Thymus (tissue), 11 donors: ENCODE data around the gene COL24A1. TPM values are rescaled to one million over a fixed set of nuclear protein-coding genes. Genes with fewer than 3 reads are reported as not detected.

ENCODE experiments used
- DNase-seq, 9 donors: peaks; one replicate each; pipeline ENCODE4 v3.0.0-alpha.2; 2013; ENCODE audit warnings: low spot score in 9 of 9, low read depth in 6 of 9, missing footprints in 1 of 9
- H3K27ac ChIP-seq, 2 donors: one replicate each; pipeline ENCODE4 v1.5.1; 2013; ENCODE audit warnings: control low read depth in 1 of 2, low read depth in 1 of 2, low read length in 1 of 2, mild to moderate bottlenecking in 1 of 2, moderate library complexity in 1 of 2
- H3K27me3 ChIP-seq, 2 donors: one replicate each; pipeline ENCODE4 v1.5.1; 2013; ENCODE audit warnings: low read length in 1 of 2; ENCODE audit not compliant: control insufficient read depth in 2 of 2, insufficient read depth in 1 of 2
- H3K36me3 ChIP-seq, 2 donors: one replicate each; pipeline ENCODE4 v1.5.1; 2013; ENCODE audit warnings: low read length in 1 of 2, mild to moderate bottlenecking in 1 of 2, moderate library complexity in 1 of 2; ENCODE audit not compliant: control insufficient read depth in 2 of 2, insufficient read depth in 2 of 2
- H3K4me1 ChIP-seq, 2 donors: one replicate each; pipeline ENCODE4 v1.5.1; 2013; ENCODE audit warnings: low read length in 2 of 2; ENCODE audit not compliant: control insufficient read depth in 2 of 2, insufficient read depth in 2 of 2
- H3K4me3 ChIP-seq, 2 donors: one replicate each; pipeline ENCODE4 v1.5.1; 2013; ENCODE audit warnings: low read length in 2 of 2, control low read depth in 1 of 2, mild to moderate bottlenecking in 1 of 2
- H3K9me3 ChIP-seq, 2 donors: one replicate each; pipeline ENCODE4 v1.5.1; 2013; ENCODE audit warnings: low read length in 1 of 2, mild to moderate bottlenecking in 1 of 2; ENCODE audit not compliant: control insufficient read depth in 2 of 2, insufficient read depth in 1 of 2
- WGBS: extraction: QIAGEN DNeasy Blood & Tissue Kit; methylation state at CpG from one replicate; pipeline ENCODE4 v1.1.7; 2013; 5-methylcytosine and 5-hydroxymethylcytosine counted together
- polyA plus RNA-seq: library from polyadenylated mRNA; stranded (reverse); fragments of 200-250 nt; gene quantifications from one replicate; pipeline ENCODE4 v1.2.3, GENCODE V29; 2013
- total RNA-seq: library from RNA; stranded (reverse); fragments of 120-200 nt; gene quantifications from one replicate; pipeline ENCODE4 v1.2.4, GENCODE V29; 2013
- donor health status: healthy.

COL24A1 gene
- total and polyA plus RNA-seq, 2 donors, result 0.33 to 1.3 TPM

- WGBS, result 99% methylated on average over 1 of the region's 1 CpG
- DNase-seq, result no peak
- Histone ChIP-seq H3K9me3 (no peaks in the 10 kb centered on the region), H3K27me3 (no peaks in the 10 kb centered on the region), H3K4me3 (no peak overlapping the region), H3K36me3 (no peaks in the 10 kb centered on the region), H3K4me1 (no peaks in the 10 kb centered on the region), H3K27ac (no peak overlapping the region)
Observed at GRCh38 chr1:86192417-86192816, 35.8 kb upstream of the COL24A1 start.

DNA sequence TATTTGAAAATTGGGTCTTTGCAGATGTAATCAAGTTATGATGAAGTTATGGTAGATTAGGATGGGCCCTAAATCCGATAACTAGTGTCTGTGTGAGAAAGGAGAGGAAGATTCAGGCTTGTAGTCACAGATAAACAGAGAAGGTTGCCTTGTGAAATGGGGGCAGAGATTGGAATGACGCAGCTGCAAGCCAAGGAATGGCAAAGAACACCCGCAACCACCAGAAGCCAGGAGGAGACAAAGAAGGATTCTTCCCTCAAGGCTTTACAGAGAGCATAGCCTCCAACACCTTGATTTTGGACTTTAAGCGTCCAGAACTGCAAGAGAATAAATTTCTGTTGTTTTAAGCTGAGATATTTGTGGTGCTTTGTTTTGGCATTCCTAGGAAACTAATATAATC, 35.4 kb upstream of the COL24A1 start:
- H3K36me3 ChIP-seq, result no peaks in the 10 kb centered on the region
- no peaks in the 10 kb centered on the region for H3K4me1 ChIP-seq
- DNase-seq, result no peak
- H3K27ac ChIP-seq, result no peak overlapping the region
- no peaks in the 10 kb centered on the region for H3K9me3 ChIP-seq
- H3K4me3 ChIP-seq, result no peak overlapping the region
- no peaks in the 10 kb centered on the region for H3K27me3 ChIP-seq
- WGBS, result 96% methylated on average over 4 of the region's 4 CpGs

GRCh38 chr1:86190873-86191272, 34.3 kb upstream of the COL24A1 start:
- H3K4me1 ChIP-seq, result no peaks in the 10 kb centered on the region
- H3K36me3 ChIP-seq, result no peaks in the 10 kb centered on the region
- WGBS, result 96% methylated on average over 1 of the region's 1 CpG
- DNase-seq, result no peak
- H3K27ac ChIP-seq, result no peak overlapping the region
- no peaks in the 10 kb centered on the region for H3K27me3 ChIP-seq
- H3K4me3 ChIP-seq, result no peak overlapping the region
- H3K9me3 ChIP-seq, result no peaks in the 10 kb centered on the region

DNA sequence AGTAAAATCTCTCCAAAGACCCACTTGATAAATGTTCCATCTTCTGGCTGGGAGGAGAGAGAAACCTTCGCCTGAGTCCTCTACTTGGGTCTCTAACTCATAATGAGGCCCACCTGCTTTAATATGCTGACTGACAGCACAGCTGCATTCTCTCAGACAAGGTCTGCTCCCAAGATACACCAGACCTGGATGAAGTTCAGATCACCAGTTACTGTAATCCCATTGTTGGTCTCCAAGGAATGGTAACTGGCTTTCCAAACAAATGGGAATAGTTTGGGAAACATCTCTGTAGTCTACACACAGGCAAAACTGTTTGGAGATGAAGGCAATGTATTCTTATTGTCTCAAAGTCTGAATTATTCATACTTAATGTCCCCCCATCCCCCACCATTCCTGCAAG, 27.9 kb upstream of the COL24A1 start:
- DNase-seq, result no peak
- no peaks in the 10 kb centered on the region for H3K9me3 ChIP-seq
- no peak overlapping the region for H3K27ac ChIP-seq
- no peaks in the 10 kb centered on the region for H3K4me1 ChIP-seq
- no peaks in the 10 kb centered on the region for H3K27me3 ChIP-seq
- H3K36me3 ChIP-seq, result no peaks in the 10 kb centered on the region
- whole genome bisulfite sequencing, result 97% methylated on average over 1 of the region's 1 CpG
- H3K4me3 ChIP-seq, result no peak overlapping the region

GRCh38 chr1:86183810-86184209, 27.2 kb upstream of the COL24A1 start:
- H3K36me3 ChIP-seq, result no peaks in the 10 kb centered on the region
- no peaks in the 10 kb centered on the region for H3K4me1 ChIP-seq
- H3K27ac ChIP-seq, result no peak overlapping the region
- H3K9me3 ChIP-seq, result no peaks in the 10 kb centered on the region
- no peak for DNase-seq
- 92% methylated on average over 1 of the region's 1 CpG for WGBS
- H3K27me3 ChIP-seq, result no peaks in the 10 kb centered on the region
- no peak overlapping the region for H3K4me3 ChIP-seq

GRCh38 chr1:86176226-86176625, 19.7 kb upstream of the COL24A1 start:
- no peak for DNase-seq
- Histone ChIP-seq H3K9me3 (no peaks in the 10 kb centered on the region), H3K4me3 (no peak overlapping the region), H3K27ac (no peak overlapping the region), H3K4me1 (no peaks in the 10 kb centered on the region), H3K36me3 (no peaks in the 10 kb centered on the region), H3K27me3 (no peaks in the 10 kb centered on the region)
- WGBS, result 70% methylated on average over 5 of the region's 5 CpGs

GRCh38 chr1:86175756-86176155, 19.2 kb upstream of the COL24A1 start:
- H3K9me3 ChIP-seq, result no peaks in the 10 kb centered on the region
- 46% methylated on average over 5 of the region's 5 CpGs for WGBS
- no peak for DNase-seq
- no peaks in the 10 kb centered on the region for H3K4me1 ChIP-seq
- no peaks in the 10 kb centered on the region for H3K36me3 ChIP-seq
- no peaks in the 10 kb centered on the region for H3K27me3 ChIP-seq
- H3K27ac ChIP-seq, result no peak overlapping the region
- H3K4me3 ChIP-seq, result no peak overlapping the region

GRCh38 chr1:86169625-86170024, 13.1 kb upstream of the COL24A1 start:
- WGBS, result 59% methylated on average over 1 of the region's 1 CpG
- Histone ChIP-seq H3K4me3 (no peak overlapping the region), H3K36me3 (no peaks in the 10 kb centered on the region), H3K4me1 (no peaks in the 10 kb centered on the region), H3K27me3 (no peaks in the 10 kb centered on the region), H3K9me3 (no peaks in the 10 kb centered on the region), H3K27ac (no peak overlapping the region)
- no peak for DNase-seq

DNA sequence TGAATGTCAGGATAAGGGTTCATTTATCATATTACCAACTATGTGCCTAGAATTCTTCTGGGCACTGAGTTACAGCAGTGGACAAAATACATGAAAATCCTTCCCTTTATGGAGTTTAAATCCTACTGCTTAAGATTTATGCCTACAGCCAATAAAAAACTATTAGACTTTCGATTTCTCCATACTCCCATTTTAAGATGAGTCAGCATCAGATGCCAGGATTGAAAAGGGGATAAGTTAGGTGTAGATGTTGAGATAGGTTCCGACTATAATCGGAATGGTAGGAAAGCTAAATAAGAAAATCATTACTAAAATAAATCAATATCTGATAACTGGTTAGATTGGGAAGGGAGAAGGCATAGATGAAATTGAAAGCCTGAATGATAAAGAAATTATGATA, 3.2 kb upstream of the COL24A1 start:
- H3K4me1 ChIP-seq, result peaks cover 0 to 22% of the 10 kb centered on the region in 2 donors
- peaks cover 0 to 27% of the 10 kb centered on the region in 2 donors for H3K27me3 ChIP-seq
- no peaks in the 10 kb centered on the region for H3K9me3 ChIP-seq
- 94% methylated on average over 3 of the region's 3 CpGs for WGBS
- H3K4me3 ChIP-seq, result no peak overlapping the region
- no peak overlapping the region for H3K27ac ChIP-seq
- H3K36me3 ChIP-seq, result no peaks in the 10 kb centered on the region
- DNase-seq, result no peak
